NCI-H748 treated with DMSO at 0.1 percent for 48 hours (cell line): ENCODE data around the gene LYRM4.
"Not testable (repeated sequence)": the region's sequence is repeated elsewhere in the genome, so short reads cannot be mapped to it uniquely, and the experiment has no call there.

Source experiments
- DNase-seq: peaks from one replicate; lab custom pipeline; 2025; lab: John Stamatoyannopoulos, UW

LYRM4 gene

GRCh38 chr6:5121956-5122355, 138.8 kb downstream of the LYRM4 start:
- DNase-seq, result no peak

GRCh38 chr6:5121479-5121878, 139.3 kb downstream of the LYRM4 start:
- DNase-seq, result no peak

- DNase-seq, result not testable (repeated sequence)
Observed at GRCh38 chr6:5120543-5120942, 140.2 kb downstream of the LYRM4 start.

- DNase-seq, result no peak
Observed at GRCh38 chr6:5120011-5120410, 140.7 kb downstream of the LYRM4 start.

- DNase-seq, result no peak
Observed at GRCh38 chr6:5119090-5119951, 141.4 kb downstream of the LYRM4 start.

- no peak for DNase-seq
Observed at GRCh38 chr6:5116243-5116991, 144.3 kb downstream of the LYRM4 start.

- DNase-seq, result no peak
Observed at GRCh38 chr6:5115168-5115567, 145.6 kb downstream of the LYRM4 start.

- DNase-seq, result no peak
Observed at GRCh38 chr6:5113096-5113495, 147.7 kb downstream of the LYRM4 start.

GRCh38 chr6:5112066-5112799, 148.5 kb downstream of the LYRM4 start:
- no peak for DNase-seq

- DNase-seq, result no peak
Observed at GRCh38 chr6:5111626-5112025, 149.1 kb downstream of the LYRM4 start.

GRCh38 chr6:5110246-5110645, 150.5 kb downstream of the LYRM4 start:
- DNase-seq, result no peak

- no peak for DNase-seq
Observed at GRCh38 chr6:5109436-5109835, 151.3 kb downstream of the LYRM4 start.

- no peak for DNase-seq
Observed at GRCh38 chr6:5108536-5109150, 152.1 kb downstream of the LYRM4 start.

GRCh38 chr6:5108068-5108467, 152.7 kb downstream of the LYRM4 start:
- no peak for DNase-seq

GRCh38 chr6:5107341-5107740, 153.4 kb downstream of the LYRM4 start:
- DNase-seq, result no peak

- no peak for DNase-seq
Observed at GRCh38 chr6:5105146-5105545, 155.6 kb downstream of the LYRM4 start.

GRCh38 chr6:5104667-5105066, 156.1 kb downstream of the LYRM4 start:
- no peak for DNase-seq

GRCh38 chr6:5103250-5103649, 157.5 kb downstream of the LYRM4 start:
- no peak for DNase-seq

GRCh38 chr6:5102267-5102970, 158.3 kb downstream of the LYRM4 start:
- no peak for DNase-seq

- no peak for DNase-seq
Observed at GRCh38 chr6:5100806-5101205, 159.9 kb downstream of the LYRM4 start.

GRCh38 chr6:5099537-5099936, 161.2 kb downstream of the LYRM4 start:
- no peak for DNase-seq
